B cell (primary cell): ENCODE data around the gene LAMA1. TPM values are rescaled to one million over a fixed set of nuclear protein-coding genes. Genes with fewer than 3 reads are reported as not detected.

ENCODE experiments used
- ATAC-seq: fragments of 200-7000 bp; cut with Tn5 transposase; one replicate; pipeline ENCODE4 v1.10.0; 2021; ENCODE audit warnings: low read depth, mild to moderate bottlenecking, moderate number of reproducible peaks, moderate library complexity
- CTCF ChIA-PET: fragments of 350-600 bp; sonication (Branson Sonifier 250); formaldehyde crosslinking; loops from one replicate; lab custom pipeline; 2021; ENCODE audit warnings: antibody characterized with exemption, inconsistent platforms; lab: Charles Lee
- POLR2A ChIA-PET: fragments of 350-600 bp; sonication (Branson Sonifier 250); formaldehyde crosslinking; loops from one replicate; lab custom pipeline; 2021; ENCODE audit warnings: antibody characterized with exemption; lab: Charles Lee
- DNase-seq: peaks from one replicate; pipeline ENCODE4 v3.0.0; 2013
- H2AFZ ChIP-seq: 2 replicates; pipeline ENCODE4 v1.6.1; 2012; ENCODE audit warnings: mild to moderate bottlenecking, low read depth, low read length; ENCODE audit not compliant: insufficient read depth, poor library complexity, severe bottlenecking
- H3K27ac ChIP-seq, 2 donors: 1 replicate in 1 of 2; 2 replicates in 1 of 2; pipeline ENCODE4 v1.5.1; 2012 to 2013; ENCODE audit warnings: low read length in 2 of 2, mild to moderate bottlenecking in 2 of 2, moderate library complexity in 1 of 2
- H3K27me3 ChIP-seq, 4 experiments: fragments of 200-600 bp in 1 of 4; sonication (generic) in 1 of 4; replicated peaks in 1 of 4; 1 replicate in 2 of 4; 2 replicates in 2 of 4; pipeline versions ENCODE4 v1.6.1 to v1.7.0; 2013 to 2016; ENCODE audit warnings: low read length in 3 of 4, mild to moderate bottlenecking in 2 of 4, mixed read lengths in 1 of 4, moderate library complexity in 1 of 4; ENCODE audit not compliant: insufficient read depth in 4 of 4, control insufficient read depth in 3 of 4; ENCODE audit errors: control extremely low read depth in 1 of 4
- H3K36me3 ChIP-seq, 2 experiments: replicated peaks in 1 of 2; 1 replicate in 1 of 2; 2 replicates in 1 of 2; pipeline versions ENCODE4 v1.6.1 to v1.7.1; 2013; ENCODE audit warnings: low read length in 1 of 2; ENCODE audit not compliant: insufficient read depth in 2 of 2, control insufficient read depth in 1 of 2; ENCODE audit errors: control extremely low read depth in 1 of 2, extremely low read depth in 1 of 2
- H3K4me1 ChIP-seq, 2 donors: fragments of 200-600 bp in 1 of 2; sonication (generic) in 1 of 2; 1 replicate in 1 of 2; 2 replicates in 1 of 2; pipeline versions ENCODE4 v1.5.1 to v1.6.1; 2013 to 2017; ENCODE audit warnings: low read length in 2 of 2; ENCODE audit not compliant: control insufficient read depth in 2 of 2, insufficient read depth in 2 of 2
- H3K4me2 ChIP-seq: replicated peaks from 2 replicates; pipeline ENCODE3; 2012; ENCODE audit warnings: mild to moderate bottlenecking, low read depth, low read length; ENCODE audit not compliant: poor library complexity, severe bottlenecking
- H3K4me3 ChIP-seq, 5 experiments: fragments of 200-600 bp in 1 of 5; sonication (generic) in 1 of 5; 1 replicate in 3 of 5; 2 replicates in 2 of 5; pipeline versions ENCODE4 v1.5.1 to v1.7.0; 2011 to 2016; ENCODE audit warnings: low read length in 4 of 5, mild to moderate bottlenecking in 4 of 5, low read depth in 2 of 5, control low read depth in 1 of 5, moderate library complexity in 1 of 5; ENCODE audit not compliant: insufficient read depth in 1 of 5; ENCODE audit errors: control extremely low read depth in 1 of 5, extremely low read depth in 1 of 5
- H3K79me2 ChIP-seq: fragments of 200-600 bp; sonication (generic); one replicate; pipeline ENCODE4 v1.6.0; 2016; ENCODE audit warnings: low read length; ENCODE audit not compliant: control insufficient read depth, insufficient read depth
- H3K9ac ChIP-seq: fragments of 200-600 bp; sonication (generic); 2 replicates; pipeline ENCODE4 v1.6.1; 2017; ENCODE audit warnings: mild to moderate bottlenecking, low read length, moderate library complexity
- H3K9me3 ChIP-seq, 3 donors: one replicate each; pipeline versions ENCODE4 v1.6.1 to v1.7.1; 2013; ENCODE audit warnings: low read length in 2 of 3; ENCODE audit not compliant: control insufficient read depth in 2 of 3, insufficient read depth in 1 of 3; ENCODE audit errors: control extremely low read depth in 1 of 3
- H4K20me1 ChIP-seq: 2 replicates; pipeline ENCODE4 v1.6.0; 2012; ENCODE audit warnings: mild to moderate bottlenecking, low read length; ENCODE audit not compliant: insufficient read depth, control insufficient read depth, poor library complexity, severe bottlenecking
- H3K27ac Mint-ChIP-seq: one replicate; pipeline ENCODE4 v1.8.0; 2021; ENCODE audit warnings: mixed read lengths
- H3K27me3 Mint-ChIP-seq: one replicate; pipeline ENCODE4 v1.8.0; 2021; ENCODE audit warnings: mixed read lengths
- H3K4me1 Mint-ChIP-seq: one replicate; pipeline ENCODE4 v1.8.0; 2021; ENCODE audit warnings: mixed read lengths
- H3K4me3 Mint-ChIP-seq: one replicate; pipeline ENCODE4 v1.8.0; 2021; ENCODE audit warnings: mixed read lengths
- H3K9me3 Mint-ChIP-seq: one replicate; pipeline ENCODE4 v1.8.0; 2022; ENCODE audit warnings: mixed read lengths; ENCODE audit not compliant: insufficient read depth
- EZH2 ChIP-seq: IDR thresholded peaks from 2 replicates; pipeline ENCODE4 v1.6.1; 2012; ENCODE audit warnings: borderline replicate concordance, low read depth, mild to moderate bottlenecking, moderate library complexity, low read length; ENCODE audit not compliant: insufficient read depth, poor library complexity, severe bottlenecking
- WGBS: methylation state at CpG from one replicate; pipeline ENCODE4 v1.1.5; 2013; ENCODE audit warnings: missing lambda C conversion rate; ENCODE audit not compliant: insufficient coverage; 5-methylcytosine and 5-hydroxymethylcytosine counted together
- intact Hi-C: fragments of 100-400 bp; cut with micrococcal nuclease; formaldehyde crosslinking; loops from one replicate; pipeline ENCODE4 v1.10.0; 2022
- polyA plus RNA-seq: library from polyadenylated mRNA; depleted of rRNA; stranded (reverse); fragments of >200 nt; gene quantifications from 2 replicates; pipeline ENCODE4 v1.2.3, GENCODE V29; 2012
- total RNA-seq, 2 donors: library from RNA; stranded (reverse); fragments of 120-200 nt in 1 of 2; gene quantifications; 1 replicate in 1 of 2; 2 replicates in 1 of 2; pipeline versions ENCODE4 v1.2.3 to v1.2.4, GENCODE V29; 2013 to 2022
- TF ChIP-seq, protein P1 (sequence below): fragments of 200-600 bp; IDR thresholded peaks from one replicate; pipeline ENCODE4 v1.8.0; 2022; ENCODE audit warnings: antibody characterized with exemption, mild to moderate bottlenecking

Gene LAMA1
- total and polyA plus RNA-seq, 2 donors (not counting 1 experiment from before 2014, with no cell fraction given), result not detected

DNA sequence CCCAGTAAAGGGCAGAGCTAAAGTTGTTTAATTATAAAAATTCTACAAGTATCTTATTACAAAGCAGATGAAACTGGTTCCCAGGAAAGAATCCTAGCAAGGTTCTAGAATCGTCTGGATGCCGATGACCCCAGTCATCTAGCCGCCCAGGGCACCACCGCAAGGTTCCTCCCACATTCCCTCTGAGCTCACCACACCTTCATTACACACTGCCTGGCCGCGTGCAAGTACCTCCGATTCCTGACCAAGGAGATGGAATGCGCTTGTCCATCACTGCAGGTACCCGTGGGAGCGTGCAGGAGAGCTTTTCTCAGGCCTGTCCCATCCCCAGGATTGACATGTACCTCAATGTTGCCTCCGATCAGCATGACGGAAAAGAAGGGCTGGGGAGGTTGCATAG, 158.5 kb downstream of the LAMA1 start:
- H3K27me3 Mint-ChIP-seq, result no peaks in the 10 kb centered on the region
- H4K20me1 ChIP-seq, result no peaks in the 10 kb centered on the region
- 100% methylated on average over 10 of the region's 12 CpGs for WGBS
- DNase-seq (no peak), ATAC-seq (no peak)
- no peaks in the 10 kb centered on the region for H3K4me1 Mint-ChIP-seq
- peaks cover 0 to 17% (median 0%) of the 10 kb centered on the region in 3 donors for H3K9me3 ChIP-seq
- peaks cover 3% of the 10 kb centered on the region for H3K9me3 Mint-ChIP-seq
- no peak overlapping the region for H3K27ac ChIP-seq
- H3K4me2 ChIP-seq, result no peak overlapping the region
- CTCF ChIA-PET, result no interaction called here
- intact Hi-C loops, result no loop called here
- H3K27me3 ChIP-seq, result no peaks in the 10 kb centered on the region
- H3K36me3 ChIP-seq, result no peaks in the 10 kb centered on the region
- H3K4me3 Mint-ChIP-seq, result no peak overlapping the region
- H3K9ac ChIP-seq, result no peak overlapping the region
- H2AFZ ChIP-seq, result no peak overlapping the region
- POLR2A ChIA-PET, result no interaction called here
- no peak for TF ChIP-seq EZH2
- TF ChIP-seq, protein P1, sequence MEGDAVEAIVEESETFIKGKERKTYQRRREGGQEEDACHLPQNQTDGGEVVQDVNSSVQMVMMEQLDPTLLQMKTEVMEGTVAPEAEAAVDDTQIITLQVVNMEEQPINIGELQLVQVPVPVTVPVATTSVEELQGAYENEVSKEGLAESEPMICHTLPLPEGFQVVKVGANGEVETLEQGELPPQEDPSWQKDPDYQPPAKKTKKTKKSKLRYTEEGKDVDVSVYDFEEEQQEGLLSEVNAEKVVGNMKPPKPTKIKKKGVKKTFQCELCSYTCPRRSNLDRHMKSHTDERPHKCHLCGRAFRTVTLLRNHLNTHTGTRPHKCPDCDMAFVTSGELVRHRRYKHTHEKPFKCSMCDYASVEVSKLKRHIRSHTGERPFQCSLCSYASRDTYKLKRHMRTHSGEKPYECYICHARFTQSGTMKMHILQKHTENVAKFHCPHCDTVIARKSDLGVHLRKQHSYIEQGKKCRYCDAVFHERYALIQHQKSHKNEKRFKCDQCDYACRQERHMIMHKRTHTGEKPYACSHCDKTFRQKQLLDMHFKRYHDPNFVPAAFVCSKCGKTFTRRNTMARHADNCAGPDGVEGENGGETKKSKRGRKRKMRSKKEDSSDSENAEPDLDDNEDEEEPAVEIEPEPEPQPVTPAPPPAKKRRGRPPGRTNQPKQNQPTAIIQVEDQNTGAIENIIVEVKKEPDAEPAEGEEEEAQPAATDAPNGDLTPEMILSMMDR, result no peak
- no peaks in the 10 kb centered on the region for H3K79me2 ChIP-seq
- no peak overlapping the region for H3K27ac Mint-ChIP-seq
- no peaks in the 10 kb centered on the region for H3K4me1 ChIP-seq
- no peak overlapping the region for H3K4me3 ChIP-seq

DNA sequence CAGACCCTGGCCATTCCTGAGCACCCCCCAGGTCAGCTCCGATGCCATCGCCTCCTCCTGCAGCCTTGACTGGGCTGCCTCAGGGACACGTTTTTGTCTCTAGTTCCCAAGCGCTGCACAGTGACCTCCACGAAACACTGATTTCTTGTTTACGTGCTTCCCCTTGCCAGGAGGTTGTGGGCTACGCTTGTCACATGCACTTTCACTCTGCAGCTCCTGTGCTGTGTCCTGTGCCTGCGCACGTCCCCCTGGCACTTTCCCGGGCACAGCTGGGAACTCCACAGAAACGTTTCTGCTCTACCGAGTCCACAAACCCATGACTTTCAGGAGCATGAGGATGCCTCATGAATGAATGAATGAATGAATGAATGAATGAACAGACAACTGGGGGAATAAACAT, 160.6 kb downstream of the LAMA1 start:
- Histone ChIP-seq H3K79me2 (no peaks in the 10 kb centered on the region), H4K20me1 (no peaks in the 10 kb centered on the region), H3K9ac (no peak overlapping the region), H3K4me1 (no peaks in the 10 kb centered on the region), H3K4me3 (no peak overlapping the region), H3K27ac (no peak overlapping the region), H3K4me2 (no peak overlapping the region), H3K9me3 (peaks cover 0 to 32% (median 0%) of the 10 kb centered on the region in 3 donors), H3K36me3 (no peaks in the 10 kb centered on the region), H3K27me3 (no peaks in the 10 kb centered on the region), H2AFZ (no peak overlapping the region)
- ChIA-PET POLR2A (no interaction called here), CTCF (no interaction called here)
- H3K4me1 Mint-ChIP-seq, result no peaks in the 10 kb centered on the region
- TF ChIP-seq, protein P1, result no peak
- no peak for TF ChIP-seq EZH2
- H3K27me3 Mint-ChIP-seq, result no peaks in the 10 kb centered on the region
- DNase-seq, result no peak
- H3K27ac Mint-ChIP-seq, result no peak overlapping the region
- 91% methylated on average over 12 of the region's 12 CpGs for WGBS
- ATAC-seq, result no peak
- H3K9me3 Mint-ChIP-seq, result peaks cover 3% of the 10 kb centered on the region
- intact Hi-C loops, result no loop called here
- H3K4me3 Mint-ChIP-seq, result no peak overlapping the region
